ENCODE measurements around the gene ACTN1. TPM values are rescaled to one million over a fixed set of nuclear protein-coding genes. Genes with fewer than 3 reads are reported as not detected.
"Not testable (repeated sequence)": the region's sequence is repeated elsewhere in the genome, so short reads cannot be mapped to it uniquely, and the experiment has no call there.

Gene ACTN1
- polyA plus RNA-seq, 1 donor, result 46.3 TPM

GRCh38 chr14:68986926-68987652 lies 8.0 kb upstream of the ACTN1 start:
- no peak for DNase-seq

- DNase-seq, result no peak
These were observed 7.1 kb upstream of the ACTN1 start for GRCh38 chr14:68986225-68986624.

- no peak for DNase-seq
These were observed 5.6 kb upstream of the ACTN1 start for GRCh38 chr14:68984686-68985085.

DNA sequence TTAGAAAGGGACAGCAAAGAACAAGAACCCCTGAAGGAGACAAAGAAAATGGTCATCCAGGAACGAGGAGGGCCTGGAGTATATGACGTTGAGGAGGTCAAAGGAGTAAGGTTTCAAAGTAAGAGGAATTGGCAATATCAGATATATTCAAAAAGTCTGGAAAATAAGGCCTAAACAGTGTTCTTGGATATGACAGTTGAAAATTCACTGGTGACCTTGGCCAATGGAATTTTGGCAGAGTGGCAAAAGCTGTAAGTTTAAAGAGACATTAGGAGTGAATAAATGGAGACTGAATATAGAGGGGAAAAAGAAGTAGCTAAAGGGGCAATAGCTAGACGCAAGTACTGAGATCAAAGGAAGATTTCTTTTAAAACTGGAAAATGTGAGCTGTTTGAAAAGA lies 4.1 kb upstream of the ACTN1 start:
- DNase-seq, result peak; percentile 75

DNA sequence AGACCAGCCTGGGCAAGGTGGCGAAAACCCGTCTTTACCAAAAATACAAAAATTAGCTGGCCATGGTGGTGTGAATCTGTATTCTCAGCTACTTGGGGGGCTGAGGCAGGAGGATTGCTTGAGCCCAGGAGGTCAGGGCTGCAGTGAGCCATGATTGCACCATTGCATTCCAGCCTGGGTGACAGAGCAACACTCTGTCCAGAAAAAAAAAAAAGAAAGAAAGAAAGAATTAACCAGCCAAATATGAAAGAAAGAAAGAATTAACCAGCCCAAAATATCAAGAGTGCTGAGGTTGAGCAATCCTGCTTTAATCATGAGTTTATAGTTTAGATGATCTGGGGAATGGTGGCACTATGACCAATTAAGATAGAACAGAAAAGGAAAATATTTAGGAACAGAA lies 3.5 kb upstream of the ACTN1 start:
- no peak for DNase-seq

GRCh38 chr14:68981539-68981976 lies 2.5 kb upstream of the ACTN1 start:
- DNase-seq, result no peak

GRCh38 chr14:68981139-68981538 lies 2.0 kb upstream of the ACTN1 start:
- DNase-seq, result no peak

DNA sequence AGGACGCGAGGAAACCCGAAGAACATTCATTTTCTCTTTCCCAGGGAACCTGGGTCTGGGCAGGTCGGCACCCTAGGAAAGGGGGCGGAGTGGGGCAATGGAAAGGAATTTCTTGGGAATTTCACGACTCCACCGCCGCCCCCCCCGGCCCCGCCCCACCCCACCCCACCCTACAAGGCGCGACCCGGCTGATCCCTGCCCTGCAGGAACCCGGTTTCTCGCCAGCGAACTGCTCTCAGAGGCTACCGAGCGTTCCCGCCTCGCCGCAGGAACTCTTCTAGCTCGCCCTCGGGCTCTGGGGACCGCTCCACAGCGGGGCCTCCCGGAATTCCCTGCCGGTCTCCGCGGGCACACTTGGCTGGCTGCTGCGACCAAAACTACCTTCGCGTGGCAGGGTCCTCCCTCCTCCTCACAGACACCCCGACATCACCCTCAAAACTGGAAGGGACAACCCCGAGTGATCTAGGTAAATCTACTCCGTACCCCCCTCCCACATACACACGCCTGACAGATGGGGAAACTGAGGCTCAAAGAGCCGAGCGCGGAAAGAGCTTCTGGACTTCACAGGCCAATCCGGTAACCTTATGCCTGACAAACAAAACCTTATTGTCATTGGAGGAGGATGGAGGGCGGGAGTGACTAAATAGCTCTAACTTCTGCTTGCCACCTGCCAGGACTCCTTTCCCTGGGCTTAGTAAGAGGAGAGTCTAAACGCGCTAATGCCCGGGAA lies 785 bp upstream of the ACTN1 start:
- DNase-seq, result no peak

- peak; percentile 62 for DNase-seq
These were observed 760 bp downstream of the ACTN1 start for GRCh38 chr14:68978172-68978911.

DNA sequence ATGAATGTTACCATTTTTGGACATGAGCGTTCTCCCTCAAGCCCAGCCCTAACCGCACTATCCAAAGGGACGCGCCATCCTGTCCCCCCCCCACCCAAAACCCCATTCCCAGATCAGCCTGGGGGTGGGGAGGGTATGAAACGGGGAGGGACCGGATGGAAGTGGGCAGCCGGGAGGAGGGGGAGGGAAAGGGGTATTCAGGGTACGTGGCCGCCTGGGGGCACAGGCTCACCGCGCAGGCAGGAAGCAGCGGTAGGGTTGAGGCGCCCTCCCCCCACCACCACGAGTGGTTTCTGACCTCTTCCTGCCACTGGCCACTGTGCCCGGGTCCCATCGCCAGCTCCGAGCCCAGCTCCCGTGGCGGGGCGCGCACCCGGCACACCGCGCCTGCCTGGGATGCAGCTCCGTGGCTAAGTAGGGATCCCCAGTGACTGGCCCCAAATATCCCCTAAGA lies 1.4 kb downstream of the ACTN1 start:
- peak; percentile 66 for DNase-seq

DNA sequence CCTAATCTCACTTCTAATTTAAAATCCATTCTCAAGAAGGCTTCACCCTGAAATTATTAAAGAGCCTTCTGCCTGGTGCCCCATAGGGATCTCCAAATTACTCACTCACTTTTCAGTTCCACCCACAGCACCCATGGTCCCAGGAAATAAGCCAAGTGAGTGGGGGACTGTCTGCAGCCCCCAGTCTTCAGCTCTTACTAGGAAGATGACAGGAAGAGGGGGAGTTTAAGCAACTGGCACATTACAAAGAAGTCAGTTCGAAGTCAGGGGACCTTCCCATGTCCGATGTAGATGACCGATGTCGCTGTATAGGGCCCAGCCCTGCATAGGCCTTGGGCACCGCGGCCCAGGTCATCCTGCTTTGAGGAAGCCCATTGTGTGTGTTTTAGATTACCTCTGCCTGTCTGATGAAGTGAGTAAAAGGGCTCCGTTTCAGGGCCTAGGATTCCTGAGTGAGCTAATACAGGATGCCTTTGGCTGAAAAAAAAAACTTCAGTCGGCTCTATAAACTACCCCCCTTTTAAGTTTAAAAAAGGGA lies 1.9 kb downstream of the ACTN1 start:
- peak; percentile 50 for DNase-seq

- DNase-seq, result peak; percentile 18
These were observed 2.7 kb downstream of the ACTN1 start for GRCh38 chr14:68976160-68977067.

GRCh38 chr14:68975667-68976066 lies 3.4 kb downstream of the ACTN1 start:
- no peak for DNase-seq

DNA sequence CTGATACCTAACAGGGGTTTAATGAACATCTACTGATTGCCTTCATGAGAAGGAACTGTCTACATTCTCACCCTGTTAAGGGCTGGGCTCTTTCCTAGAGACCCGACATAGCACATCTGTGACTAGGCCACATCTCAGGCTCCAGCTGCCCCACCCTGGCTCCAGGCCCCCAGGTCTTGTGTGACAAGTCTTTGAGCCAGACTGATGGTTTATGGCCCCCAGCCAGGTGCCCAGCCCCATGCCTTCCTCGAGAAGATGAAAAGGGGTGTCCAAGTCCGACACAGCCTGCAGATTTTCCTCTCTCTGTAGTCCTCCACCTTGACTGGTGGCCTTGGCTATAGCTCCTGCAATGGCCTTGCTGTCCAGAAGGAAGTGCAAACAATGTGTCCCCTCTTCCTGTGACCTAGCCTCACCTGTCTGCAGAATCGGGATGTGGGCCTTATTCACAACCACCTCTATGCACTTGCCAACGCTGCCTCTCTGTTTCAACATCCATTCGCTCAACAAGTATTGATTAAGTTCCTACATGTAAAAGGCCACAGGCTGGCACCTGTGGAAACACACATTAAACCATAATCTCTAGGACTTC lies 4.2 kb downstream of the ACTN1 start:
- DNase-seq, result no peak

GRCh38 chr14:68973639-68974038 lies 5.5 kb downstream of the ACTN1 start:
- no peak for DNase-seq

GRCh38 chr14:68973219-68973565 lies 5.9 kb downstream of the ACTN1 start:
- DNase-seq, result not testable (repeated sequence)

GRCh38 chr14:68972507-68973218 lies 6.4 kb downstream of the ACTN1 start:
- DNase-seq, result no peak

DNA sequence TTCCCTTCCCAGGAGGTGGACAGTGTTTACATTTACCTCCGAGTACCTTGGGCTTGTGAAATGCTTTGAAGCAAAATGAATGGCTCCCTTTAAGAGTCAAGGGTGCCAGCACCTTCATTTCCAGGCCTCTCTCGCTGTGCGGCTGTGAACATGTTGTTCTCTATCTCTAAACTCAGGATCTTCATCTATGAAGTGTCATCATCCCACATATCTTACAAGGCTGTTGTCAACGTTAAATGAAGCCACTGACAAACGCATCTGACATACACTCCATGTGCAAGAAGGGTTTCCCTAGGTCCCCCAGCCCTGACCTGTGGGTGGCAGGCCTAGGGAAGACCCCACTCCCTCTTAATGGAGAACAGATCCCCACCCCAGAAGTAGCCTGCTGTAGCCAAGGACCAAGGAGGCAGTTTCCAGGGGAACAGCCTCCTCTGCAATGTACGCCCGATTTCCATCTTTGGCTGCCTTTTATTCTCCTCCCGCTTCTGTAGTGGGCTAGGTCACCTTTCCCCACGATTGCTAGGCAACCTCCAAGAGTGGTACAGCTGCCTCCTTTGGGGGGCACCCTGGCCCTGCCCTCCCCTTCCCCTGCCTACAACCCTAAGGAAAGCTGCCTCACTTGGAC lies 7.6 kb downstream of the ACTN1 start:
- no peak for DNase-seq

GRCh38 chr14:68970736-68971135 lies 8.4 kb downstream of the ACTN1 start:
- DNase-seq, result no peak

DNA sequence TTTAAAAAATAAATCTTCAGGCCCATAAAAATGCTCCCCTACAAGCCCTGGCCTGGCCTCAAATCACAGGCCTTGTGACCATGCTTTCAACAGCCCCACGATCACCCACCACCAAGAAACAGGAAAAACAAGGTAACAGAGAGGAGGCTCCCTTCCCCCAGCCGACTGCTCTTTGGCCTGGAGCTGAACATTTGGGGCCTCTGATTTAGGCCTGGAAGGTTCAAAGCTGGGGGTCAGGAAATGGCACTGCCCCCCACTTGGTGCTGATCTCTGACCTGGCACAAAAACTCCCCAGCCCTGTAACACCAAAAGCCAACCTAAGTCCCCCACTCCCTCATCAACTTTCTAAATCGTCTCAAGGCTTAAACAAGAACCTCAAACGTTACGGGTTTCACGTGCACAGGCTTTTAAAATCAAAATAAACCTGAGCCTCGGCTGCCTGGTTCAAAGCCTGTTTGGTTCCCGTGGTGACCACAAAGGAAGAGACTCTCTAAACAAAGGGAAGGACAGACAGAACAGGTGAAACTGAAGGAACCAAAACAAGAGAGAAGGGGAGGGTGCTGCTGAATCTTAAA lies 9.0 kb downstream of the ACTN1 start:
- DNase-seq, result no peak

Data from hindlimb muscle (tissue), 1 donor.